GM18505 (cell line): ENCODE data around the gene TPI1.

Source experiments
- ATAC-seq: cut with Tn5 transposase; IDR thresholded peaks from one replicate; pipeline ENCODE4 v1.9.1; 2021; ENCODE audit not compliant: unreplicated experiment
- POLR2A ChIP-seq: IDR thresholded peaks from 4 replicates; pipeline ENCODE4 v1.6.1; 2011; ENCODE audit warnings: borderline replicate concordance; ENCODE audit not compliant: insufficient read depth, insufficient read length; ENCODE audit errors: extremely low read depth

Gene TPI1

GRCh38 chr12:6825398-6826124, 41.8 kb upstream of the TPI1 start:
- TF ChIP-seq POLR2A, result no peak
- ATAC-seq, result no peak

- ATAC-seq, result no peak
Measured at GRCh38 chr12:6826125-6826733, 41.1 kb upstream of the TPI1 start.

GRCh38 chr12:6826734-6827436, 40.4 kb upstream of the TPI1 start:
- no peak for ATAC-seq
- TF ChIP-seq POLR2A, result no peak

More at GRCh38 chr12:6826125-6826733, 41.1 kb upstream of the TPI1 start:
- TF ChIP-seq POLR2A, result no peak

GRCh38 chr12:6827437-6827911, 39.9 kb upstream of the TPI1 start:
- no peak for TF ChIP-seq POLR2A
- ATAC-seq, result no peak

GRCh38 chr12:6827982-6828780, 39.1 kb upstream of the TPI1 start, which contains the start of gene P3H3:
P3H3 (plus strand) TSS chr12:6828407; CDS start chr12:6828441, 34 bp downstream.
- no peak for ATAC-seq
- no peak for TF ChIP-seq POLR2A

GRCh38 chr12:6828781-6829535, 38.4 kb upstream of the TPI1 start:
- TF ChIP-seq POLR2A, result no peak
- no peak for ATAC-seq

GRCh38 chr12:6829536-6830220, 37.7 kb upstream of the TPI1 start:
- TF ChIP-seq POLR2A, result no peak
- no peak for ATAC-seq

GRCh38 chr12:6830286-6830890, 36.9 kb upstream of the TPI1 start:
- no peak for ATAC-seq
- TF ChIP-seq POLR2A, result no peak

- TF ChIP-seq POLR2A, result no peak
- no peak for ATAC-seq
Measured at GRCh38 chr12:6830999-6831398, 36.3 kb upstream of the TPI1 start.

- TF ChIP-seq POLR2A, result no peak
- ATAC-seq, result no peak
Measured at GRCh38 chr12:6831450-6831995, 35.8 kb upstream of the TPI1 start.

- TF ChIP-seq POLR2A, result no peak
- ATAC-seq, result no peak
Measured at GRCh38 chr12:6832125-6832524, 35.2 kb upstream of the TPI1 start.
